ENCODE data around the gene ZFYVE9.

ZFYVE9 gene

DNA sequence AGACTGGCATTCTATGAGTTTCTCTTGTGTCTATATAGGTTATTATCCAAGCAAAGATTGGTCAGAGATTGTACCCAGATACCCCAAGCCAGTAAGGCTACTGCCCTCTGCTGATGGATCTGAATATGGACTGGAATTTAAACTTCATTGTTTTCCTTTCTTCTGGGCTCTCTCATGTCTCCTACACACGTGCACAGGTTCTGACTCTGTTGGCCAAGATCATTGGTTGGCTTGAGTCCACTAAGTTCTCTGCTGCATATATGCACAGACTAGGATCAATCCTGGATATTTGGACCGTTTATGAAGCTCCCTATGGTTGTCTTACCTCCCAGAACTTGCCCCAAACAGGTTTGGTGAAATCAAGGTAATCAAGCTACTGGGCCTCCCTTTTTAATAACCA lies 154.5 kb downstream of the ZFYVE9 start:
- TF ChIP-seq, protein P1, sequence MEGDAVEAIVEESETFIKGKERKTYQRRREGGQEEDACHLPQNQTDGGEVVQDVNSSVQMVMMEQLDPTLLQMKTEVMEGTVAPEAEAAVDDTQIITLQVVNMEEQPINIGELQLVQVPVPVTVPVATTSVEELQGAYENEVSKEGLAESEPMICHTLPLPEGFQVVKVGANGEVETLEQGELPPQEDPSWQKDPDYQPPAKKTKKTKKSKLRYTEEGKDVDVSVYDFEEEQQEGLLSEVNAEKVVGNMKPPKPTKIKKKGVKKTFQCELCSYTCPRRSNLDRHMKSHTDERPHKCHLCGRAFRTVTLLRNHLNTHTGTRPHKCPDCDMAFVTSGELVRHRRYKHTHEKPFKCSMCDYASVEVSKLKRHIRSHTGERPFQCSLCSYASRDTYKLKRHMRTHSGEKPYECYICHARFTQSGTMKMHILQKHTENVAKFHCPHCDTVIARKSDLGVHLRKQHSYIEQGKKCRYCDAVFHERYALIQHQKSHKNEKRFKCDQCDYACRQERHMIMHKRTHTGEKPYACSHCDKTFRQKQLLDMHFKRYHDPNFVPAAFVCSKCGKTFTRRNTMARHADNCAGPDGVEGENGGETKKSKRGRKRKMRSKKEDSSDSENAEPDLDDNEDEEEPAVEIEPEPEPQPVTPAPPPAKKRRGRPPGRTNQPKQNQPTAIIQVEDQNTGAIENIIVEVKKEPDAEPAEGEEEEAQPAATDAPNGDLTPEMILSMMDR (IDR thresholded peaks at IDR 0.05; ENCODE audit: low read depth, low read length), result peak; percentile 70
- no peak for DNase-seq
- Histone ChIP-seq H3K27me3 (no peaks in the 10 kb centered on the region), H3K36me3 (no peaks in the 10 kb centered on the region), H3K4me1 (no peaks in the 10 kb centered on the region), H3K9me3 (no peaks in the 10 kb centered on the region), H3K4me3 (ENCODE audit: low read depth, low read length) (no peak overlapping the region)

DNA sequence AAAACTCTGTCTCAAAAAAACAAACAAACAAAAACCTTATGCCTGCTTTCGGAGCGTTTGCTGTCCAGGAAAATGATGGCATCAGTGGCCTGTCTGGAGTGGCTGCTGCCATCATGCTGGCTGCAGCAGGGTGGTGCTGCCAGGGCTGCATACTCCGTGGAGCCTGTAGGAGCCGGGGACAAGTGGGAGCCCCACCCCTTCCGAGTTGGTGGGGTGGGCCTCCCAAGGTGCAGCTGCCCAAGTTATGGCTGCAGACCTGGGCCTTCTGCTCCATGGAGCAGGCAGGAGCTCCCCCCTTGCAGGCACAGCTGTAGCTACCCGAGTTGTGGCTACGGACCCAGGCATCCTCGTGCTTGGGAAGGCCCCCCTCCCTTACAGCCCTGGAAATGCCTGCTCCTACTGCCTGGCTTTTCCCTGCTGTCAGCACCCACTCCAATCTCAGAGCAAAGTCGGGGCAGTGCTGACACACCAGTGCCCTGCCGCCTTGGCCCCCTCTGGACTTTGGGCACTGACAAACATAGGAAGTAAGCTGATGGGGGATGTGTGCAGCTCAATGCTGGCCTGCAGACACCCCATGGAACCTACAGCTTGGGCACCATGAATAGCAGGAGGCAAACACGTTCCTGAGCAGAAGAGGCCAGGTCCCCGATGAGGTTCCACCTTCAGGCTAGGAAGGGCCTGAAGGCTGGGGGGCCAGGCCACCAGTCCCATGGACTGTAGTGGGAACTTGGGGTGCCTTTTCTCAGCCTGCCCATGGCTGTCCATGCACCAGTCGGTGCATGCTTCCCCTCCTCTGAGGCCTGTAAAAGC lies 163.7 kb downstream of the ZFYVE9 start:
- Histone ChIP-seq H3K27me3 (no peaks in the 10 kb centered on the region), H3K36me3 (no peaks in the 10 kb centered on the region), H3K4me3 (ENCODE audit: low read depth, low read length) (no peak overlapping the region), H3K4me1 (no peaks in the 10 kb centered on the region), H3K9me3 (no peaks in the 10 kb centered on the region)
- no peak for DNase-seq
- TF ChIP-seq, protein P1 (IDR thresholded peaks at IDR 0.05; ENCODE audit: low read depth, low read length), result no peak

- no peaks in the 10 kb centered on the region for H3K27me3 ChIP-seq
- no peaks in the 10 kb centered on the region for H3K9me3 ChIP-seq
- no peak for DNase-seq
- TF ChIP-seq, protein P1 (IDR thresholded peaks at IDR 0.05; ENCODE audit: low read depth, low read length), result no peak
- no peaks in the 10 kb centered on the region for H3K4me1 ChIP-seq
- H3K4me3 ChIP-seq (ENCODE audit: low read depth, low read length), result no peak overlapping the region
- no peaks in the 10 kb centered on the region for H3K36me3 ChIP-seq
These were observed 164.5 kb downstream of the ZFYVE9 start for GRCh38 chr1:52306227-52307006.

GRCh38 chr1:52321061-52321460 lies 179.2 kb downstream of the ZFYVE9 start:
- H3K4me1 ChIP-seq, result no peaks in the 10 kb centered on the region
- TF ChIP-seq, protein P1 (IDR thresholded peaks at IDR 0.05; ENCODE audit: low read depth, low read length), result no peak
- no peak overlapping the region for H3K4me3 ChIP-seq (ENCODE audit: low read depth, low read length)

GRCh38 chr1:52323731-52324130 lies 181.8 kb downstream of the ZFYVE9 start:
- TF ChIP-seq, protein P1 (IDR thresholded peaks at IDR 0.05; ENCODE audit: low read depth, low read length), result no peak
- no peaks in the 10 kb centered on the region for H3K27me3 ChIP-seq
- no peak overlapping the region for H3K4me3 ChIP-seq (ENCODE audit: low read depth, low read length)
- H3K4me1 ChIP-seq, result no peaks in the 10 kb centered on the region
- H3K9me3 ChIP-seq, result no peaks in the 10 kb centered on the region
- DNase-seq, result no peak
- no peaks in the 10 kb centered on the region for H3K36me3 ChIP-seq

More at GRCh38 chr1:52321061-52321460, 179.2 kb downstream of the ZFYVE9 start:
- Histone ChIP-seq H3K27me3 (no peaks in the 10 kb centered on the region), H3K9me3 (no peaks in the 10 kb centered on the region), H3K36me3 (no peaks in the 10 kb centered on the region)
- DNase-seq, result no peak

DNA sequence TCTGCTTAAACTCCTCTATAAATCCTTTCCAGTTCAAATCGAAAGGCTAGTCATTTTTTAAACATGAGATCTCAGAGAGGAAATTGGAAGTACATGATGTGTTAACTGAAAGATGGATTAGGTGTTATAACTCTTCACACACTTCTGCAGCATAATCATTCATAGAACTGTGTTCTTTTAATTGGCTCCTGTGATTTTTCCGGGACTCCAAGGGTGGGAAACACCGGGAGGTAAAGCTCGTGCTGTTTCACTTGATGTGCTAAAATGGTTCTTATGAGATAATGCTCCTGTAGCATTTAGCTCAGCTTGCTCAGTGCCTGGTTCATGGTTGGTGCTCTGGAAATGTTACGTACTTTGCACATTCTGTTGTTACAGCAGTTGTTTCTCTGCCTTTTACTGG lies 183.9 kb downstream of the ZFYVE9 start:
- H3K36me3 ChIP-seq, result no peaks in the 10 kb centered on the region
- H3K9me3 ChIP-seq, result no peaks in the 10 kb centered on the region
- DNase-seq, result no peak
- H3K27me3 ChIP-seq, result no peaks in the 10 kb centered on the region
- H3K4me3 ChIP-seq (ENCODE audit: low read depth, low read length), result no peak overlapping the region
- H3K4me1 ChIP-seq, result no peaks in the 10 kb centered on the region
- TF ChIP-seq, protein P1 (IDR thresholded peaks at IDR 0.05; ENCODE audit: low read depth, low read length), result no peak
